Stimulated activated CD8-positive, alpha-beta memory T cell treated with anti-CD3 and anti-CD28 coated beads, Interleukin-2, amount 100 ng/mL, for 48 hours (primary cell): Measurements from ENCODE around the gene SENP3.

Experiments
- DNase-seq, 2 donors: peaks; one replicate each; pipeline ENCODE4 v3.0.0-alpha.2; 2020; ENCODE audit warnings: low read depth in 2 of 2

SENP3 gene

DNA sequence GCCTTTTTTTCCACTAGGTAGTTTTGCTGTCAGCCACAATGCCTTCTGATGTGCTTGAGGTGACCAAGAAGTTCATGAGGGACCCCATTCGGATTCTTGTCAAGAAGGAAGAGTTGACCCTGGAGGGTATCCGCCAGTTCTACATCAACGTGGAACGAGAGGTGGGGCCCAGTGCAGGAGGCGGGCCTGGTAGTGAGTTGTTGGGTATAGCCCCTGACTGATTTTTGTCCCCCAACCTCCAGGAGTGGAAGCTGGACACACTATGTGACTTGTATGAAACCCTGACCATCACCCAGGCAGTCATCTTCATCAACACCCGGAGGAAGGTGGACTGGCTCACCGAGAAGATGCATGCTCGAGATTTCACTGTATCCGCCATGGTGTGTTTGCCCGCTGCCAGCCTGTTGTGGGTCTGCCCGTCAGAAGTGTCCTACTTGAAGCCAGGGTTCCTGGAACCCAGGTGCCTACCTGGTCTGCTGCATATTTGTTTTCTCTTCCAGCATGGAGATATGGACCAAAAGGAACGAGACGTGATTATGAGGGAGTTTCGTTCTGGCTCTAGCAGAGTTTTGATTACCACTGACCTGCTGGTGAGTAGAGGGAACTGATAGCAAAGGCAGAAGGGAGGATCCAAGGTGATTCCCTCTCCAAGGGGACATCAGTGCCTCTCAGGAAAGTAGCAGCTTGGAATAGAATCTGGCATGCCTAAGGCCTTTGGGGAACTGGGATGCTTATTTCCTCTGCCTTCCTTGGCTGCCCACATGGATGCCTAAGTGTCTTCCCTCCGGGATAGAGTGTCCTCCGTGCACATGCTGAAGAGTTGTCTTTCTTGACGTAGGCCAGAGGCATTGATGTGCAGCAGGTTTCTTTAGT lies 15.8 kb downstream of the SENP3 start:
- no peak for DNase-seq

DNA sequence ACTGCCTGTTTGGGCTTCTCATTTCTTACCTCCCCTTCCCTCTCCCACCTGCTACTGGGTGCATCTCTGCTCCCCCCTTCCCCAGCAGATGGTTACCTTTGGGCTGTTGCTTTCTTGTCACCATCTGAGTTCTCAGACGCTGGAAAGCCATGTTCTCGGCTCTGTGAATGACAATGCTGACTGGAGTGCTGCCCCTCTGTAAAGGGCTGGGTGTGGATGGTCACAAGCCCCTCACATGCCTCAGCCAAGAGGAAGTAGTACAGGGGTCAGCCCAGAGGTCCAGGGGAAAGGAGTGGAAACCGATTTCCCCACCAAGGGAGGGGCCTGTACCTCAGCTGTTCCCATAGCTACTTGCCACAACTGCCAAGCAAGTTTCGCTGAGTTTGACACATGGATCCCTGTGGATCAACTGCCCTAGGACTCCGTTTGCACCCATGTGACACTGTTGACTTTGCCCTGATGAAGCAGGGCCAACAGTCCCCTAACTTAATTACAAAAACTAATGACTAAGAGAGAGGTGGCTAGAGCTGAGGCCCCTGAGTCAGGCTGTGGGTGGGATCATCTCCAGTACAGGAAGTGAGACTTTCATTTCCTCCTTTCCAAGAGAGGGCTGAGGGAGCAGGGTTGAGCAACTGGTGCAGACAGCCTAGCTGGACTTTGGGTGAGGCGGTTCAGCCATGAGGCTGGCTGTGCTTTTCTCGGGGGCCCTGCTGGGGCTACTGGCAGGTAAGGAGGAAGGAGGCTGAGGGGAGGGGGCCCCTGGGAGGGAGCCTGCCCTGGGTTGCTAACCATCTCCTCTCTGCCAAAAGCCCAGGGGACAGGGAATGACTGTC lies 17.5 kb downstream of the SENP3 start, which contains the start of gene CD68:
TSS of gene CD68 (plus strand) at position 638 of the 833 bp plus-strand sequence. CDS start at position 678, 40 bp downstream.
- DNase-seq: peak; percentile 54 to 64

DNA sequence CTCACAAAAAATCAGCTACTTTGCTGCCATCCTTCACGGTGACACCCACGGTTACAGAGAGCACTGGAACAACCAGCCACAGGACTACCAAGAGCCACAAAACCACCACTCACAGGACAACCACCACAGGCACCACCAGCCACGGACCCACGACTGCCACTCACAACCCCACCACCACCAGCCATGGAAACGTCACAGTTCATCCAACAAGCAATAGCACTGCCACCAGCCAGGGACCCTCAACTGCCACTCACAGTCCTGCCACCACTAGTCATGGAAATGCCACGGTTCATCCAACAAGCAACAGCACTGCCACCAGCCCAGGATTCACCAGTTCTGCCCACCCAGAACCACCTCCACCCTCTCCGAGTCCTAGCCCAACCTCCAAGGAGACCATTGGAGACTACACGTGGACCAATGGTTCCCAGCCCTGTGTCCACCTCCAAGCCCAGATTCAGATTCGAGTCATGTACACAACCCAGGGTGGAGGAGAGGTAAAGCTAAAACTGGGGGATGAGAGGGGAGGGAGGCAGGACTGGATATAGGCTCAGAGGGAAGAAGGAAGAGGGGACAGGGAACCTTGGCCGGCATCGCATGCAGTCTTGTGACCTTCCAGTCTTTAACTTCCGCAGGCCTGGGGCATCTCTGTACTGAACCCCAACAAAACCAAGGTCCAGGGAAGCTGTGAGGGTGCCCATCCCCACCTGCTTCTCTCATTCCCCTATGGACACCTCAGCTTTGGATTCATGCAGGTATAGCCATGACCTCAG lies 18.3 kb downstream of the SENP3 start:
- peak in 1 of 2 donors; percentile 37 for DNase-seq

DNA sequence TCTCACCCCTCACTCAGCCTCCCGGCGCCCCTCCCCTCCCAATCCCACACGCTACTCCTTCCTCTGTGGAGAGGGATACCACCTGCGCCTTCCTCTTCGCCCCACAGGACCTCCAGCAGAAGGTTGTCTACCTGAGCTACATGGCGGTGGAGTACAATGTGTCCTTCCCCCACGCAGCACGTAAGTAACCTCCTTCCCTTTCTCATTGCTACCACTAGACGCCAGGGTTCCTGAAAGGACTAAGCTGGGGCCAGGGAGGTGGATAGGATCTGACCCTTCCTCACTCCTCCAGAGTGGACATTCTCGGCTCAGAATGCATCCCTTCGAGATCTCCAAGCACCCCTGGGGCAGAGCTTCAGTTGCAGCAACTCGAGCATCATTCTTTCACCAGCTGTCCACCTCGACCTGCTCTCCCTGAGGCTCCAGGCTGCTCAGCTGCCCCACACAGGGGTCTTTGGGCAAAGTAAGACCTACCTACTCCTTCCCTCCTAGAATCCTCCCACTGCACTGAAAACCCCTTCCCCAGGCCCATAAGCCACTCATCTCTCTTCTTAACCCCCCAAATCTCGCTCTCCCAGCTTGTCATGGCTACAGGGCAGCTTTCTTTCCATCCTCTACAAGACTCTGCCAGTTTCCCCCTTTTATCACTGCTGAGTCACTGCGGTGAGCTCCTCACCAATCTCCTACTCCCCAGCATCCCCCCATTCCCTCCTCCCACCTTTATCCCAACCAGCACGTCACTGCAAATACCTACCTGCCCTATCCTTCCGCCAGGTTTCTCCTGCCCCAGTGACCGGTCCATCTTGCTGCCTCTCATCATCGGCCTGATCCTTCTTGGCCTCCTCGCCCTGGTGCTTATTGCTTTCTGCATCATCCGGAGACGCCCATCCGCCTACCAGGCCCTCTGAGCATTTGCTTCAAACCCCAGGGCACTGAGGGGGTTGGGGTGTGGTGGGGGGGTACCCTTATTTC lies 19.2 kb downstream of the SENP3 start:
- no peak for DNase-seq

DNA sequence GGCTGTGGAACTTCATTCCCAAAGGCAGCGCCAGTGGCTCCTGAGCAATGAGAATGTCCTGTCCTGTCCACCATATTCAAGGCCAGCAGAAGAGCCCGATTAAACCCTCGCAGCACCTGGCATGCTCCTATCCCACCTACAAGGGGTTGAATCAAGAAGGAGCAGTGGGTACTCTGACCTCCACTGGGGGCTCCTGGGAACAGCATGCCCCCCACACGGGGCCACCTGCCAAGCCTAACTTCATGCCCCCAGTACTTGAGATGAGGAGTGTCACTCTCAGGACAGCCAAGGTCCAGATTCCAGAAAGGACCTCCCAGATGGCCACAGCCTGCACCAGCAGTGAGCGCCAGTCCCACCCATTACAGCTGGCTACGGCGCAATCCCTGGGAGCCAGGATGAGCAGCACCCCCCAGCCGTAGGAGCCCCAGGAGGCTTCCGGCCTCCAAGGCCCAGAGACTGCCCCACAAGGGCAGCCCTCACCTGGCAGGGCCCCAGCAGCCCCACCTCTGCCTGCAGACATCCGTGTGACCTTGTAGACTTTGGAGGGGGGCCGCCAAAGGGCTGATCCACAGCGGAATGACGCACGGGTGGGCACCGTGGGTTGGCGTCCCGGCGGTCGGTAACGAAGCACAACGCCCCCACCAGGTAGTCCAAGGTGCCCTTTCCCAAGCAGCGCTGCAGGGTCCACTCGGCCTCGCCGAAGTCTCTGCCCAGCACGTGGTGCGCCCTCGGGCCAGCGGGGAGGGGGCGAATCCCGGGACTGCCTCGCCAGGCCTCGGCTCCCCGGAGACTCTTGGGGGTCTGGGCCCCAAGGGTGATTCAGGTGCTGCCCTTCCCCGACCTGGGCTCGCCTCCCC lies 20.9 kb downstream of the SENP3 start:
- DNase-seq: no peak

DNA sequence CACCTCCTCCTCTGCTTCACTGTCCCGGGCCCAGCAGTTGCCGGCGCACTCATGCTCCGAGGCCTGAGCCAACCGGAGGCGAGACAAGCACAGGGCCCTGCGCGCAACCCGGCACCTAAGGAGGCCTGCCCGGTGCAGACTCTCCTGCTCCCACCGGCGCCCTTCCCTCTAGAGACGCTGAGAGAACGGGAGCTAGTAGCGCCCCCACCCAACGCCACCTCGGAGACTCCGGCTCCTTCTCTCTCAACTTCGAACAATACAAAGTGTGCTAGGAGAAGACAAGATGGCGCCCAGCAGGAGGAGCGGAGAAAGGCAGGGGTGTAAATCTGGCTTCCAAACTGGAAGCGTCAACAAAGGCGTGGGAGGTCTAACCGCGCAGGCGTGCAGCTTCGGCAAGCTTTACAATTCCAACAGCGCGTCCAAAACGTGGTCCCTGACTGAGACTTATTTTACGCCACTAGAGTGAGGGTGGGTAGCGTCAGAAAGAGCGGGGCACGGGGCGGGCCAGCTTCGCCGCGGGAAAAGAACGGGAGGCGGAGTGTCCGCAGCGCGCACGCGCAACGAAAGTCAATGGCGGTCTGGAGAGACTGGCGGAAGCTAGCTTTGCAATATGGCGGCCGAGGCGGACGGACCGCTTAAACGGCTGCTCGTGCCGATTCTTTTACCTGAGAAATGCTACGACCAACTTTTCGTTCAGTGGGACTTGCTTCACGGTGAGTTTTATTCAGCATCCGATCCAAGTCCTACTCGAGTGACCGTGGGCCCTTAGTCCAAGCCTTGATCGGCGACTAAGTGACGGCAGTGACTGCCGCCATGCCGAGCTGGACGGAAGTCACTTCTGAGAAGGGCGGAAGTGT lies 21.8 kb downstream of the SENP3 start, which contains the start of gene MPDU1:
TSS of gene MPDU1 (plus strand) at position 600 of the 857 bp plus-strand sequence. CDS start at position 611, 11 bp downstream.
- peak; percentile 92 for DNase-seq

DNA sequence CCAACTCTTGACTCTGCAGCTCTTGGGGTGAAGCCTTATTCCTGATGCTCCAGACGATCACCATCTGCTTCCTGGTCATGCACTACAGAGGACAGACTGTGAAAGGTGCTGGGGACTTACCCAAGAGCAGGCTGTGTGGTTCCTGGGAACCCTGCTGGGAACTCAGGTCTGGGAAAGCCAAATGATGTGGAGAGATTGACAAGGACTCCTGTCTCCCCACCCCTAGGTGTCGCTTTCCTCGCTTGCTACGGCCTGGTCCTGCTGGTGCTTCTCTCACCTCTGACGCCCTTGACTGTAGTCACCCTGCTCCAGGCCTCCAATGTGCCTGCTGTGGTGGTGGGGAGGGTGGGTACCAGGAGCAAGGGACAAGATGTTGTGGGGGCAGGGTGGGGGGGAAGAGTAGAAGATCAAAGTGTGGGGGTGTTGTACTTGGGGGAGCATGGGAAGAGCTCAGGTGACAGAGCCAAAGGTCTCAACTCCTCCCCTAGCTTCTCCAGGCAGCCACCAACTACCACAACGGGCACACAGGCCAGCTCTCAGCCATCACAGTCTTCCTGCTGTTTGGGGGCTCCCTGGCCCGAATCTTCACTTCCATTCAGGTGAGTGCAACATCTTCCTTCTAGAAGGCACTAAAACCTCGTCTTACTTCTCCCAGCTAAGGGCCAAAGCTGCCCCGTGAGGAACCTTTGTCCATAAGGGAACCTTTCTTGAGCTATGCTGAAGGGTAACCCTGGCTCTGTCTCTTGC lies 25.1 kb downstream of the SENP3 start:
- no peak for DNase-seq

DNA sequence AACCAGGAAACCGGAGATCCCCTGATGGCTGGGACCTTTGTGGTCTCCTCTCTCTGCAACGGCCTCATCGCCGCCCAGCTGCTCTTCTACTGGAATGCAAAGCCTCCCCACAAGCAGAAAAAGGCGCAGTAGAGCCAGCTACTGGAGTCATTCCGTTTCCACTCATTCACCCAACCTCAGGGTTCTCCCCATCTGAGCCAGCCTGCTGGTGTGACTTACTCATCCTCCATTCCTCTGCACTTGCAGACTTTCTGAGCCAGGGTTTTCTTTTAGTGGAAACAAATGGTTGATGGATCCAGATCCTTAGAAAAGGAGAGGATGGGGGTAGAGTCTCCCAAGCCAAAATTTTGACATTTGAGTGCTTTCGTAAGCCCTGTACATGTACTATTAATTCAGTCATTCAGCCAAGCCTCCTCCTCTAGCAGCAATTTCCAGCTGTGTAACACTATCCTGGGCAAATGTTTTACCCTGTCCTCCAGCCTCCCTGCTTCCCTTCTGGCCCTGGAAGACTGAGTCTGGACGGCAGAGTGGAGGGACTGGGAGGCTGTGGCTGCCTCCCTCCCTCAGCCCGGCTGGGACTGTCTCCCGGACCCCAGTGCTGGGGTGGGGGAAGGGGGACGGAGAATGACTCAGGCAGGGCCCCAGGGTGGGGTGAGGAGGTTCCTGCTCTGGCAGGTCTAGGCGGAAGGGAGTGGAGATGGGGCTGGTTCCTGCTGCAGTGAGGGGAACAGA lies 25.9 kb downstream of the SENP3 start:
- no peak for DNase-seq

DNA sequence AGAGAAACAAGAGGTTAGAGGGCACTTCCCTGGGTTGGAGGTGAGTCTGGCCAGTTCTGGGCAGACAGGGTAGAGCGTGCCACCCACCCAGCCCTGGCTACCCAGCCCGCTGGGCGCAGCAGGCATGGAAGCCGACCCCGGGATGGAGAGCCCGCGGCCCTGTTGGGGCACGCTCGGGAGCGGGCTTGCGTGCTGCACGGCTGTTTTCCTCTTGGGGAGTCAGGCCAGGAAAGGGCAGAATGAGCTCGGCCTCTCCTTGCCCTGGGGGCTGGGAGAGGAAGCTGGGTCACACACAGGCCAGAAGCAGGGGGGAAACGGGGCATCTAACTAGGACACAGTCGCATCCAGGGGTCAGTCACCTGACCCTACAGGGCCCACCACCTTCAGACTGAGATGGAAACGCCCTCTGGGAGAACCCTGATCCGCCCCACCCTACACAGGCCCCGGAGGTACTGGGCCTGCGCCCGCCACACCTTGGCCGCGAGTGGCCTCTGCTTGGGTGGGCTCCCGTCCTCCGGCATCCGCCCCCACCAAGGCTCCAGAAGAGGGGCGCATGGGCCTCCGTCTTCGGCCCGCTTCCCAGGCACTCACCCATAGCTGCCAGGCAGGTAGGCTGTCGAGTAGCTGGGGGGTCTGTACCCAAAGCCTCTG lies 27.0 kb downstream of the SENP3 start:
- no peak for DNase-seq

DNA sequence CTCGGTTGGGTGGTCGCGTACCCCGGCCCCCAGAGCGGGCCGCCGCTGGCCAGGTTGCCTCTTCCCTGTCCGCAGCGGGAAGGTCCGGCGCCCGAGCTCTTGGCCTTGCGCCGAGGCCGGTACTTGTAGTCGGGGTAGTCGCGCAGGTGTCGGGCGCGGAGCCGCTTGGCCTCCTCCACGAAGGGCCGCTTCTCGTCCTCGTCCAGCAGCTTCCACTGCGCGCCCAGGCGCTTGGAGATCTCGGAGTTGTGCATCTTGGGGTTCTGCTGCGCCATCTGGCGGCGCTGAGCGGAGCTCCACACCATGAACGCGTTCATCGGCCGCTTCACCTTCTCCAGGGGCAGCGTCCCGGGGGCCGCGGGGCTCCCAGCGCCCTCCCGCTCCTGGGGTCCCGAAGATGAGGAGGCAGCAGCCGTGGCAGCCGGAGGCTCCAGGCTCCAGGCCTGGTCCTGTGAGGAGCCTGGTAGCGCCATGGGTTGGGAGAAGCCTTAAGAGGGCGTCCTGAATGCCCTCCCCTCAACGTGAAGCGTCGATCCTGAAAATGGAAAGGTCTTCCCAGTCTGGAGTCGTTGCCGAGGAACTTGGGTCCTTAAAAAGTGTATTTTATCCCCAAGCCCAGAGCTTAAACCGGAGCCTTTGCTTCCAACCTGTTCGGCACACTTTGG lies 27.6 kb downstream of the SENP3 start:
- peak; percentile 47 for DNase-seq

DNA sequence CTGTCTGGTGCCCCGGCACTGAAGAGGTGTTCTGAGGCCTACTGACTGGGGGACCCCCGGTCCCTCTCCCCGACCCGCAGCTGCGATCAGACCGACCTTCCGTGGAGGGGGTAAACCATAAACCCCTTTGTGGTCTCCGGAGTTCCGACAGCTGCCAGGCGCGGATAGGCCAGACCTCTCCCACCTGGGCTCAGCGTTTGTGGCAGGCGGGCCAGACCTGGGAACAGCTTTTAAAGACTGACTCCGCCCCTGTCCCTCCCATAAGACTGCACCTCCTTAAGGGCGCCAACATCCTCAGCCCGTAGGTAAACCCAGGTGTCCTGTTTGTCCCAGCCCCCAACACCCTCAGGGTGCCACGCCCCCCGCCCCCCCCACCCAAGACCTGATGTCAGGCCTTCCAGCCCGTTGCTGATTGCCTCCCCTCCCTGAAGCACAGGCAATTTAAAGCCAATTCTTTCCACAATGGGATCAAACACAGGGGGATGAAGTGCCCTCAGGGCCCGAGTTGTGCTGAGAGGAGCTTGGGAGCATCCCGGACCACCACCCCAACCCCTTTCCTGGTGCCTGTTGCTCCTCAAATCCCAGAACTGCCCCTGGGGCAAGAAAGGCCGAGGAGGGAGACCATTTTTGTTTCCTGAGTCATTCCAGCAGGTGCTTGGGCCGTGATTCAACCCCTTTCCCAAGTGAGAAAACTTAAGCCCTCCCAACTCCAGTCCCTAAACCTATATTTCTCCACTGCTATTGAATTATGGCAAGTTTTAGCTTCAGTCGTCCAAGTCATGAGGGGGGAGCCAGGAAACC lies 28.4 kb downstream of the SENP3 start, which contains the start of gene SOX15:
TSS of gene SOX15 (minus strand) at position 204 of the 801 bp plus-strand sequence. CDS start 418 bp downstream, outside the sequence.
- no peak for DNase-seq

DNA sequence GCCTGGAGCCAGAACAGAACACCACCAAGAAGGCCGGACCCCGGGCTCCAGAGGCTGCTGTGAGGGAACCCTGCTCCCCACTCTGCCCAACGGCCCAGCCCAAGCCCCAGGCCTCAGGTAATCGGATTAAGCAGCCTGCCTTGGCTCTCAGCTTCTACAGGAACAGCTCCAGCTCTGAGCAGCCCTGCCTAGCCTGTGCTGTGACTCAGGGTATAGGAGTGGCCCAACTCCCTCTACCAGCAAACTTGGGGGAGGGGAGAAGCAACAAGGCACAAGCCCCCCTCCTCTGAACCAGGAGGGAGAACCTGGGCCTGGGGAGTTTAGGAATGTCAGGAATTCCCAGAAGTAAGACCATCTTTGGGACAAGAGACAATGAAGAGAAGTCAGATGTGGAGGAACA lies 29.0 kb downstream of the SENP3 start:
- no peak for DNase-seq

DNA sequence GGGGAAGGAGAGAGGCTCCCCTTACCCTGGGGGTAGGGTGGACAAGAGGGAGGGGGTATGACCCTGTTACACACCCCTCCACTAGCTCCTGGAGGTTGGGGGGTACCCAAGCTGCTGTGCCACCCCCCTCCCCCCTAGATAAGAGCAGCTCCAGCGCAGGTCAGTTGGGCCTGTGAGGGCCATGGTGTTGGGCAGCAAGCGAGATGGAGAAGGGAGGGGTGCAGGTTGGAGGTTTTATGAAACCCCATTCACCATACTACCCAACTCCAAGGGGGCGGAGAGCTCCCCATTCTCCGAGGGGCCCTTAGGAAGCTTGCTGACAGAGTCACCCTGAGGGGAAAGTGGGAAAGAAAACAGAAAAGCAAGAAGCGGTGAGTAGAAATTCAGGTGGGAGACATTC lies 29.9 kb downstream of the SENP3 start:
- no peak for DNase-seq

DNA sequence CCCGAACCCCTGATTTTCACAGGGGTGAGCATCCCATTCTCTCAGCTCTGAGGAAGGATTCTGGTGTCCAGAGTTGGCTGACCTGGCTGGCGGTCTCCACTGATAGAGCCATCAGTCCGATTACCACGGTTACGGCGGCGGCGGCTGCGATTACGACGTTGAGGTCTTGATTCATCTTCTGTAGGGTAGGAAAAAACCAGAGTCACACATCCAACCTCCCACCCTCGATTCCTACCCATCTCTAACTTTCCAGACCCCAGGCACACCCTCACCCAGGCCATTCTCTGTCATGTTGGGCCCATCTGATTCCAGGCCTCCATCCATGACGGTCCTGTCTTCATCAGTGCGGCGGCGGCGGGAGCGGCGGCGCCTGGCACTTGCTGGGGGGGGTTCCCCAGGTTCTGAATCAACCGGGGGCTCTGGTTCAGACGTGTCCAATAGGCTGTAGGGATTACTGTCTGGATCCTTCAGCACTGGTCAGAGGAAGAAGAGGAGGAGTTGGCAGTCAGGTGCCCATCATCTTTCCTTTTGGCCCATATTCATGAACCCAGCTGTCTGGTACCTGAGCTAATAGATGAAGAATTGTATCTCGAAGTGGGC lies 30.8 kb downstream of the SENP3 start:
- DNase-seq: no peak

DNA sequence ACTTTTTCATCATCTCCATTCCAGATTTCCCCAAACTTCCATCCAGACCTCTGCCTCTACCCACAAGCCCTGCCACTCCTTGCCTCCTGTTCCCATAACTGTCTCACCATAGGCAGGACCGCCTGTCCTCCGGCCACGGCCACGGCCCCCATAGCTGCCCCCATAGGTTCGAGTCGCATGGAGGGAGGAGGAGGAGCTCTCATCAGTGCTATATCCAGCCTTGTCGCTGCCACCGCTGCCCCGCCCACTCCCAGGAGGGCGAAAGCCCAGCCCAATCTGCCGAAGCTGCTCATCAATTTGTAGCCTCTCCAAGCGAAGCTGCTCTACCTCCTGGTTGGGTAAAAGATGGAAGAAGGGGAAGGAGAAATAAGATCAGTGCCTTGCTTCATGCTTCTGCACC lies 31.6 kb downstream of the SENP3 start:
- DNase-seq: no peak
